Osteocyte (in vitro differentiated cells): ENCODE data around the gene NHSL2. TPM values are rescaled to one million over a fixed set of nuclear protein-coding genes. Genes with fewer than 3 reads are reported as not detected.

ENCODE experiments used
- DNase-seq: peaks from one replicate; pipeline ENCODE4 v3.0.0; 2021; ENCODE audit warnings: mixed read lengths; ENCODE audit not compliant: unreplicated experiment; ENCODE audit errors: extremely low spot score
- H3K27ac Mint-ChIP-seq: one replicate; pipeline ENCODE4 v1.8.0; 2021; ENCODE audit warnings: mild to moderate bottlenecking, mixed read lengths; ENCODE audit not compliant: unreplicated experiment
- H3K27me3 Mint-ChIP-seq: one replicate; pipeline ENCODE4 v1.8.0; 2021; ENCODE audit warnings: mixed read lengths; ENCODE audit not compliant: unreplicated experiment
- H3K36me3 Mint-ChIP-seq: one replicate; pipeline ENCODE4 v1.8.0; 2021; ENCODE audit warnings: mixed read lengths; ENCODE audit not compliant: unreplicated experiment
- H3K4me1 Mint-ChIP-seq: one replicate; pipeline ENCODE4 v1.8.0; 2021; ENCODE audit warnings: mixed read lengths; ENCODE audit not compliant: unreplicated experiment
- H3K4me3 Mint-ChIP-seq: one replicate; pipeline ENCODE4 v1.8.0; 2021; ENCODE audit warnings: mild to moderate bottlenecking, moderate library complexity, mixed read lengths; ENCODE audit not compliant: unreplicated experiment
- H3K9me3 Mint-ChIP-seq: one replicate; pipeline ENCODE4 v1.8.0; 2021; ENCODE audit warnings: mixed read lengths; ENCODE audit not compliant: unreplicated experiment
- CTCF ChIP-seq: fragments of 200-600 bp; sonication (generic); IDR thresholded peaks from 2 replicates; pipeline ENCODE4 v1.5.0; 2021; ENCODE audit warnings: antibody characterized with exemption, mild to moderate bottlenecking, moderate library complexity
- total RNA-seq: library from RNA; stranded (reverse); gene quantifications from 2 replicates; pipeline ENCODE4 v1.2.1, GENCODE V29; 2021

NHSL2 gene
- total RNA-seq, 1 donor from 2014 or later = 7.3 TPM

- Mint-ChIP-seq H3K9me3 (peaks cover under 1% of the 10 kb centered on the region), H3K27me3 (no peaks in the 10 kb centered on the region), H3K4me3 (peak overlapping the region; percentile 44), H3K27ac (peak overlapping the region; percentile 41), H3K4me1 (peaks cover 12% of the 10 kb centered on the region), H3K36me3 (no peaks in the 10 kb centered on the region)
- peak; percentile 82 for TF ChIP-seq CTCF
- peak; percentile 95 for DNase-seq
Measured at GRCh38 chrX:72018277-72019112, 107.8 kb downstream of the NHSL2 start.

- peaks cover 9% of the 10 kb centered on the region for H3K9me3 Mint-ChIP-seq
- H3K27ac Mint-ChIP-seq = no peak overlapping the region
- no peaks in the 10 kb centered on the region for H3K36me3 Mint-ChIP-seq
- no peak for TF ChIP-seq CTCF
- no peaks in the 10 kb centered on the region for H3K27me3 Mint-ChIP-seq
- DNase-seq = peak; percentile 10
- no peak overlapping the region for H3K4me3 Mint-ChIP-seq
- peaks cover 12% of the 10 kb centered on the region for H3K4me1 Mint-ChIP-seq
Measured at GRCh38 chrX:72019487-72019886, 108.8 kb downstream of the NHSL2 start.

- TF ChIP-seq CTCF = no peak
- Mint-ChIP-seq H3K27ac (no peak overlapping the region), H3K9me3 (peaks cover 9% of the 10 kb centered on the region), H3K27me3 (no peaks in the 10 kb centered on the region), H3K4me1 (peaks cover 12% of the 10 kb centered on the region), H3K36me3 (no peaks in the 10 kb centered on the region), H3K4me3 (no peak overlapping the region)
- peak; percentile 23 for DNase-seq
Measured at GRCh38 chrX:72020204-72020603, 109.6 kb downstream of the NHSL2 start.

GRCh38 chrX:72020788-72021187, 110.1 kb downstream of the NHSL2 start:
- no peaks in the 10 kb centered on the region for H3K36me3 Mint-ChIP-seq
- TF ChIP-seq CTCF = no peak
- H3K9me3 Mint-ChIP-seq = peaks cover 9% of the 10 kb centered on the region
- peaks cover 12% of the 10 kb centered on the region for H3K4me1 Mint-ChIP-seq
- no peak overlapping the region for H3K4me3 Mint-ChIP-seq
- H3K27me3 Mint-ChIP-seq = no peaks in the 10 kb centered on the region
- H3K27ac Mint-ChIP-seq = no peak overlapping the region
- peak; percentile 32 for DNase-seq

- H3K4me3 Mint-ChIP-seq = no peak overlapping the region
Measured at GRCh38 chrX:72021975-72022374, 111.3 kb downstream of the NHSL2 start.

More at GRCh38 chrX:72021975-72022374, 111.3 kb downstream of the NHSL2 start:
- Mint-ChIP-seq H3K9me3 (peaks cover 9% of the 10 kb centered on the region), H3K36me3 (no peaks in the 10 kb centered on the region), H3K4me1 (peaks cover 17% of the 10 kb centered on the region), H3K27ac (no peak overlapping the region), H3K27me3 (no peaks in the 10 kb centered on the region)
- TF ChIP-seq CTCF = peak; percentile 55
- DNase-seq = peak; percentile 65
